GM23338 (cell line): Measurements from ENCODE around the gene EIF3K. TPM values are rescaled to one million over a fixed set of nuclear protein-coding genes. Genes with fewer than 3 reads are reported as not detected.
"Not testable (repeated sequence)": the region's sequence is repeated elsewhere in the genome, so short reads cannot be mapped to it uniquely, and the experiment has no call there.

ENCODE experiments used
- ATAC-seq: fragments of 200-7000 bp; cut with Tn5 transposase; 3 replicates; pipeline ENCODE4 v1.9.1; 2020
- DNase-seq: peaks from one replicate; pipeline ENCODE4 v3.0.0-alpha.2; 2015; ENCODE audit warnings: low spot score
- H2AFZ ChIP-seq: fragments of 200-600 bp; sonication (generic); 2 replicates; pipeline ENCODE4 v1.8.0; 2016; ENCODE audit warnings: antibody characterized with exemption, mild to moderate bottlenecking, moderate library complexity
- H3F3A ChIP-seq: fragments of 200-600 bp; sonication (generic); replicated peaks from 2 replicates; pipeline ENCODE4 v1.8.0; 2017; ENCODE audit warnings: antibody characterized with exemption, mixed run types, low read depth
- H3K27ac ChIP-seq: fragments of 200-600 bp; sonication (generic); 2 replicates; pipeline ENCODE4 v1.6.1; 2016; ENCODE audit warnings: low read depth
- H3K27me3 ChIP-seq: fragments of 200-600 bp; sonication (generic); 2 replicates; pipeline ENCODE4 v1.8.0; 2016; ENCODE audit warnings: mild to moderate bottlenecking, mixed run types, moderate library complexity; ENCODE audit not compliant: insufficient read depth
- H3K36me3 ChIP-seq: fragments of 200-600 bp; sonication (generic); 2 replicates; pipeline ENCODE4 v1.8.0; 2016; ENCODE audit warnings: mild to moderate bottlenecking; ENCODE audit not compliant: insufficient read depth
- H3K4me1 ChIP-seq: fragments of 200-600 bp; sonication (generic); 2 replicates; pipeline ENCODE4 v1.8.0; 2016; ENCODE audit warnings: mild to moderate bottlenecking, moderate library complexity; ENCODE audit not compliant: insufficient read depth
- H3K4me2 ChIP-seq: fragments of 200-600 bp; sonication (generic); 2 replicates; pipeline ENCODE4 v1.7.1; 2017; ENCODE audit warnings: mixed run types
- H3K4me3 ChIP-seq: fragments of 200-600 bp; sonication (generic); 2 replicates; pipeline ENCODE4 v1.6.1; 2016; ENCODE audit warnings: mixed run types
- H3K79me2 ChIP-seq: fragments of 200-600 bp; sonication (generic); replicated peaks from 2 replicates; pipeline ENCODE4 v1.8.0; 2017; ENCODE audit warnings: mild to moderate bottlenecking; ENCODE audit not compliant: insufficient read depth
- H3K9me2 ChIP-seq: fragments of 200-600 bp; sonication (generic); 2 replicates; pipeline ENCODE4 v1.8.0; 2017; ENCODE audit not compliant: insufficient read depth
- H4K20me1 ChIP-seq: fragments of 200-600 bp; sonication (generic); replicated peaks from 2 replicates; pipeline ENCODE4 v1.8.0; 2017; ENCODE audit warnings: mild to moderate bottlenecking; ENCODE audit not compliant: insufficient read depth
- H3K27ac Mint-ChIP-seq: 2 replicates; pipeline ENCODE4 v1.8.0; 2020; ENCODE audit warnings: inconsistent platforms, mild to moderate bottlenecking, moderate library complexity, mixed read lengths
- H3K27me3 Mint-ChIP-seq: 3 replicates; pipeline ENCODE4 v1.8.0; 2022; ENCODE audit warnings: low read depth, mild to moderate bottlenecking, moderate library complexity, mixed read lengths, inconsistent platforms; ENCODE audit not compliant: insufficient read depth, poor library complexity
- H3K36me3 Mint-ChIP-seq: 3 replicates; pipeline ENCODE4 v1.8.0; 2021; ENCODE audit warnings: low read depth, mild to moderate bottlenecking, inconsistent platforms, moderate library complexity, mixed read lengths
- H3K4me1 Mint-ChIP-seq: 3 replicates; pipeline ENCODE4 v1.8.0; 2020; ENCODE audit warnings: mild to moderate bottlenecking, inconsistent platforms, mixed read lengths
- H3K4me3 Mint-ChIP-seq: 3 replicates; pipeline ENCODE4 v1.8.0; 2021; ENCODE audit warnings: moderate library complexity, mild to moderate bottlenecking, inconsistent platforms, mixed read lengths
- H3K9me3 Mint-ChIP-seq: 3 replicates; pipeline ENCODE4 v1.8.0; 2020; ENCODE audit warnings: moderate library complexity, mild to moderate bottlenecking, inconsistent platforms, mixed read lengths
- CREB1 ChIP-seq: fragments of 250-450 bp; sonication (Bioruptor Pico); IDR thresholded peaks from 2 replicates; pipeline ENCODE4 v1.5.0; 2020; ENCODE audit warnings: low read depth, mild to moderate bottlenecking, moderate library complexity
- ETS1 ChIP-seq: IDR thresholded peaks from 2 replicates; pipeline ENCODE4 v1.6.1; 2016; ENCODE audit warnings: antibody characterized with exemption
- EZH2 ChIP-seq: fragments of 200-600 bp; sonication (generic); IDR thresholded peaks from one replicate; pipeline ENCODE4 v1.8.0; 2017; ENCODE audit warnings: antibody characterized with exemption, mild to moderate bottlenecking, low read depth; ENCODE audit not compliant: unreplicated experiment
- EZH2phosphoT487 ChIP-seq: fragments of 200-600 bp; sonication (generic); IDR thresholded peaks from one replicate; pipeline ENCODE4 v1.8.1; 2018; ENCODE audit warnings: antibody characterized with exemption; ENCODE audit not compliant: unreplicated experiment
- JUNB ChIP-seq: IDR thresholded peaks from one replicate; pipeline ENCODE4 v1.6.1; 2016; ENCODE audit warnings: antibody characterized with exemption; ENCODE audit not compliant: unreplicated experiment
- NANOG ChIP-seq: IDR thresholded peaks from 2 replicates; pipeline ENCODE4 v1.6.1; 2016; ENCODE audit warnings: antibody characterized with exemption, borderline replicate concordance
- POLR2AphosphoS5 ChIP-seq: IDR thresholded peaks from 2 replicates; pipeline ENCODE4 v1.6.1; 2016; ENCODE audit warnings: antibody characterized with exemption, low read depth
- REST ChIP-seq: IDR thresholded peaks from one replicate; pipeline ENCODE4 v1.6.1; 2018; ENCODE audit warnings: antibody characterized with exemption; ENCODE audit not compliant: unreplicated experiment
- STAT1 ChIP-seq: IDR thresholded peaks from one replicate; pipeline ENCODE4 v1.6.1; 2016; ENCODE audit warnings: antibody characterized with exemption; ENCODE audit not compliant: unreplicated experiment
- ZNF462 ChIP-seq: fragments of 250-450 bp; sonication (Bioruptor Pico); IDR thresholded peaks from 2 replicates; pipeline ENCODE4 v1.5.0; 2020; ENCODE audit warnings: mild to moderate bottlenecking, moderate library complexity
- polyA plus RNA-seq: library from polyadenylated mRNA; unstranded; fragments of >200 nt; fragmentation: Nextera tagmentation; extraction: Ambion mirVana; gene quantifications from 2 replicates; pipeline ENCODE4 v1.2.1, GENCODE V29; 2016
- total RNA-seq: library from RNA; depleted of rRNA; stranded (reverse); fragments of >200 nt; shearing (Covaris generic); gene quantifications from 2 replicates; pipeline ENCODE4 v1.2.3, GENCODE V29; 2014

EIF3K gene
- total and polyA plus RNA-seq, 2 experiments from 2014 or later = 226 to 509 TPM

- H3K4me2 ChIP-seq, H2AFZ ChIP-seq, H3K9me2 ChIP-seq, H3K4me3 Mint-ChIP-seq, ATAC-seq, H3K9me3 Mint-ChIP-seq, H4K20me1 ChIP-seq, H3K4me3 ChIP-seq, H3K79me2 ChIP-seq, H3K4me1 ChIP-seq, H3K27ac Mint-ChIP-seq, H3K27me3 ChIP-seq, H3K27ac ChIP-seq, DNase-seq: not testable (repeated sequence)
- Mint-ChIP-seq H3K27me3 (peaks cover 13% of the 10 kb centered on the region), H3K36me3 (peaks cover 91% of the 10 kb centered on the region), H3K4me1 (peaks cover 12% of the 10 kb centered on the region)
- Histone ChIP-seq H3K36me3 (peaks cover 22% of the 10 kb centered on the region), H3F3A (peaks cover 16% of the 10 kb centered on the region)
Observed at GRCh38 chr19:38631811-38632475, 13.0 kb downstream of the EIF3K start.

GRCh38 chr19:38632476-38633213 is 13.7 kb downstream of the EIF3K start:
- H3K9me3 Mint-ChIP-seq = no peaks in the 10 kb centered on the region
- Histone ChIP-seq H4K20me1 (peaks cover 4% of the 10 kb centered on the region; the same call in 1 of the 2 replicates), H3K27me3 (no peaks in the 10 kb centered on the region), H2AFZ (no peak overlapping the region), H3K79me2 (no peaks in the 10 kb centered on the region), H3K27ac (no peak overlapping the region), H3K36me3 (peaks cover 22% of the 10 kb centered on the region), H3K4me1 (peaks cover 4% of the 10 kb centered on the region; the same call in 1 of the 2 replicates), H3F3A (peaks cover 16% of the 10 kb centered on the region), H3K9me2 (no peaks in the 10 kb centered on the region), H3K4me3 (no peak overlapping the region), H3K4me2 (no peak overlapping the region)
- peaks cover 88% of the 10 kb centered on the region for H3K36me3 Mint-ChIP-seq
- H3K4me1 Mint-ChIP-seq = peaks cover 14% of the 10 kb centered on the region
- H3K27me3 Mint-ChIP-seq = peaks cover 13% of the 10 kb centered on the region
- H3K4me3 Mint-ChIP-seq = no peak overlapping the region; the same call in 2 of the 3 replicates
- ATAC-seq (no peak), DNase-seq (no peak)
- no peak overlapping the region; the same call in 1 of the 2 replicates for H3K27ac Mint-ChIP-seq
- no peak for TF ChIP-seq POLR2AphosphoS5
- TF ChIP-seq EZH2phosphoT487 = no peak
- no peak for TF ChIP-seq REST
- TF ChIP-seq ETS1 = no peak
- TF ChIP-seq ZNF462 (CRISPR knock-in tag) = no peak
- TF ChIP-seq STAT1 = no peak
- no peak for TF ChIP-seq JUNB
- no peak for TF ChIP-seq EZH2
- no peak for TF ChIP-seq CREB1
- TF ChIP-seq NANOG = no peak
